Activated T-helper 1 cell treated with anti-CD3 and anti-CD28 coated beads, Interleukin-12 subunit alpha, Interleukin-12 subunit beta, Interleukin-2, Interleukin-4 antibody, amounts not matched to agents 30 ng/mL and 10 ng/mL and 1 ng/mL, durations not matched to agents 14 hours and 24 hours and 36 hours (primary cell): ENCODE data around the gene MBNL2. TPM values are rescaled to one million over a fixed set of nuclear protein-coding genes. Genes with fewer than 3 reads are reported as not detected.

Experiments used
- DNase-seq: peaks from one replicate; pipeline ENCODE4 v3.0.0; 2021; ENCODE audit warnings: low spot score
- H3K27ac Mint-ChIP-seq: one replicate; pipeline ENCODE4 v1.8.0; 2021; ENCODE audit warnings: mild to moderate bottlenecking, mixed read lengths
- H3K27me3 Mint-ChIP-seq: one replicate; pipeline ENCODE4 v1.8.0; 2022; ENCODE audit warnings: mild to moderate bottlenecking, moderate library complexity, mixed read lengths; ENCODE audit not compliant: insufficient read depth
- H3K36me3 Mint-ChIP-seq: one replicate; pipeline ENCODE4 v1.8.0; 2021; ENCODE audit warnings: low read depth, mixed read lengths
- H3K4me1 Mint-ChIP-seq: one replicate; pipeline ENCODE4 v1.8.0; 2021; ENCODE audit warnings: low read depth, mixed read lengths
- H3K4me3 Mint-ChIP-seq: one replicate; pipeline ENCODE4 v1.8.0; 2021; ENCODE audit warnings: mild to moderate bottlenecking, moderate library complexity, mixed read lengths
- H3K9me3 Mint-ChIP-seq: one replicate; pipeline ENCODE4 v1.8.0; 2021; ENCODE audit warnings: mixed read lengths
- intact Hi-C: fragments of 100-400 bp; cut with micrococcal nuclease; formaldehyde crosslinking; loops from one replicate; pipeline ENCODE4 v1.15.1; 2024
- total RNA-seq: library from RNA; stranded (reverse); gene quantifications from 2 replicates; pipeline ENCODE4 v1.2.3, GENCODE V29; 2022

MBNL2 gene
- total RNA-seq, 1 donor from 2014 or later, result 20.7 TPM

GRCh38 chr13:97434397-97435201 lies 212.5 kb downstream of the MBNL2 start:
- peaks cover 8% of the 10 kb centered on the region for H3K27me3 Mint-ChIP-seq
- peak overlapping the region; percentile 88 for H3K27ac Mint-ChIP-seq
- H3K4me3 Mint-ChIP-seq, result peak overlapping the region; percentile 93
- intact Hi-C loops, result loop anchor here (5.0 kb wide), 4 partner anchors 322 to 1783 kb away; no protein-coding TSS in a partner anchor
- H3K4me1 Mint-ChIP-seq, result peaks cover 39% of the 10 kb centered on the region
- peaks cover 6% of the 10 kb centered on the region for H3K36me3 Mint-ChIP-seq
- peak; percentile 41 for DNase-seq
- no peaks in the 10 kb centered on the region for H3K9me3 Mint-ChIP-seq

GRCh38 chr13:97435323-97435722 lies 213.2 kb downstream of the MBNL2 start:
- Mint-ChIP-seq H3K27me3 (peaks cover 3% of the 10 kb centered on the region), H3K27ac (peak overlapping the region; percentile 88), H3K36me3 (peaks cover 6% of the 10 kb centered on the region), H3K4me3 (peak overlapping the region; percentile 93), H3K4me1 (peaks cover 39% of the 10 kb centered on the region), H3K9me3 (no peaks in the 10 kb centered on the region)
- no peak for DNase-seq
- intact Hi-C loops, result no loop called here

GRCh38 chr13:97435794-97436193 lies 213.7 kb downstream of the MBNL2 start:
- DNase-seq, result no peak
- Mint-ChIP-seq H3K27me3 (peaks cover 2% of the 10 kb centered on the region), H3K9me3 (no peaks in the 10 kb centered on the region), H3K4me1 (peaks cover 39% of the 10 kb centered on the region), H3K4me3 (peak overlapping the region; percentile 93), H3K36me3 (peaks cover 6% of the 10 kb centered on the region), H3K27ac (peak overlapping the region; percentile 75)
- intact Hi-C loops, result no loop called here

- intact Hi-C loops, result no loop called here
- no peak for DNase-seq
- peaks cover 2% of the 10 kb centered on the region for H3K27me3 Mint-ChIP-seq
- no peaks in the 10 kb centered on the region for H3K9me3 Mint-ChIP-seq
- peaks cover 10% of the 10 kb centered on the region for H3K36me3 Mint-ChIP-seq
- H3K27ac Mint-ChIP-seq, result no peak overlapping the region
- H3K4me3 Mint-ChIP-seq, result no peak overlapping the region
- H3K4me1 Mint-ChIP-seq, result peaks cover 30% of the 10 kb centered on the region
These were observed 214.7 kb downstream of the MBNL2 start for GRCh38 chr13:97436845-97437244.

- no peak overlapping the region for H3K27ac Mint-ChIP-seq
- no peaks in the 10 kb centered on the region for H3K9me3 Mint-ChIP-seq
- peaks cover 2% of the 10 kb centered on the region for H3K27me3 Mint-ChIP-seq
- H3K4me3 Mint-ChIP-seq, result no peak overlapping the region
- peaks cover 22% of the 10 kb centered on the region for H3K4me1 Mint-ChIP-seq
- intact Hi-C loops, result no loop called here
- H3K36me3 Mint-ChIP-seq, result peaks cover 11% of the 10 kb centered on the region
- DNase-seq, result no peak
These were observed 215.6 kb downstream of the MBNL2 start for GRCh38 chr13:97437729-97438128.

- H3K4me1 Mint-ChIP-seq, result peaks cover 22% of the 10 kb centered on the region
These were observed 216.9 kb downstream of the MBNL2 start for GRCh38 chr13:97438856-97439595.

GRCh38 chr13:97440598-97441170 lies 218.6 kb downstream of the MBNL2 start:
- no peaks in the 10 kb centered on the region for H3K9me3 Mint-ChIP-seq
- no peaks in the 10 kb centered on the region for H3K27me3 Mint-ChIP-seq
- no peak overlapping the region for H3K4me3 Mint-ChIP-seq
- DNase-seq, result no peak
- intact Hi-C loops, result no loop called here
- peaks cover 12% of the 10 kb centered on the region for H3K4me1 Mint-ChIP-seq
- no peak overlapping the region for H3K27ac Mint-ChIP-seq
- H3K36me3 Mint-ChIP-seq, result peaks cover 13% of the 10 kb centered on the region

More at GRCh38 chr13:97438856-97439595, 216.9 kb downstream of the MBNL2 start:
- H3K36me3 Mint-ChIP-seq, result peaks cover 12% of the 10 kb centered on the region
- H3K27ac Mint-ChIP-seq, result no peak overlapping the region
- DNase-seq, result no peak
- intact Hi-C loops, result no loop called here
- no peak overlapping the region for H3K4me3 Mint-ChIP-seq
- no peaks in the 10 kb centered on the region for H3K9me3 Mint-ChIP-seq
- H3K27me3 Mint-ChIP-seq, result no peaks in the 10 kb centered on the region

- intact Hi-C loops, result no loop called here
- no peak for DNase-seq
- Mint-ChIP-seq H3K36me3 (peaks cover 12% of the 10 kb centered on the region), H3K4me1 (peaks cover 6% of the 10 kb centered on the region), H3K4me3 (no peak overlapping the region), H3K9me3 (no peaks in the 10 kb centered on the region), H3K27ac (no peak overlapping the region), H3K27me3 (no peaks in the 10 kb centered on the region)
These were observed 219.2 kb downstream of the MBNL2 start for GRCh38 chr13:97441368-97441767.

Other genes with a start within 250 kb of the MBNL2 start
- not detected in 2 replicates for gene OXGR1, start 227.9 kb upstream of the MBNL2 start, total RNA-seq
- 21.3 and 22.1 TPM in 2 replicates for gene RAP2A, start 211.8 kb downstream of the MBNL2 start, total RNA-seq